Activated CD4-positive, CD25-positive, alpha-beta regulatory T cell treated with anti-CD3 and anti-CD28 coated beads, Interleukin-2, amount 50 U/mL, for 72 hours (primary cell): ENCODE data around the gene SMURF2.

Source experiments
- DNase-seq: peaks from one replicate; pipeline ENCODE4 v3.0.0; 2021

The SMURF2 gene

GRCh38 chr17:64533784-64534183 is 128.3 kb downstream of the SMURF2 start:
- DNase-seq: no peak

GRCh38 chr17:64532409-64532808 is 129.7 kb downstream of the SMURF2 start:
- no peak for DNase-seq

DNA sequence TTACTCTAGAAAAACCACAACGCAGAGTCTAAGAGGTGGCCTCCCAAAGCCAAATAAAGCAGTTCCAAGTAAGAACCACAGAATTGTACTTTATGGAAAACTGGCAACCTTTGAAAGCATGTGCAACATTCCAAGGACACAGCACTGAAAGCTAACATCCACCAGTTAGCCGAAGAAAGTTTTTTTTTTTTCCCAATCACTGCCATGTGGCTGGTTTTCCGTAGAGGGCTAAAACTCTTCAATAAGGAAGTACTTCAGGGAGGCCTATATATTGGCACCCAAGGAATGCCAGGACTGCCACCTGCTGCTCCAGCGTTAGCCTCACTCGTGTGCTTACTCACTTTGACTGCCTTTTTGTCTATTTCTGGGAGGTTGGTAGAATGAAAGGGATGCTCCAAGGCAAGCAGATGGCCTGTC is 130.1 kb downstream of the SMURF2 start:
- no peak for DNase-seq

GRCh38 chr17:64529221-64529620 is 132.9 kb downstream of the SMURF2 start:
- DNase-seq: no peak

GRCh38 chr17:64527914-64528313 is 134.2 kb downstream of the SMURF2 start:
- DNase-seq: no peak

- DNase-seq: no peak
These were observed 141.7 kb downstream of the SMURF2 start for GRCh38 chr17:64520359-64520758.

GRCh38 chr17:64519601-64520000 is 142.5 kb downstream of the SMURF2 start:
- DNase-seq: no peak

GRCh38 chr17:64515829-64516228 is 146.3 kb downstream of the SMURF2 start:
- DNase-seq: no peak

- DNase-seq: no peak
These were observed 146.7 kb downstream of the SMURF2 start for GRCh38 chr17:64515419-64515818.

- DNase-seq: no peak
These were observed 152.9 kb downstream of the SMURF2 start for GRCh38 chr17:64509179-64509578.

DNA sequence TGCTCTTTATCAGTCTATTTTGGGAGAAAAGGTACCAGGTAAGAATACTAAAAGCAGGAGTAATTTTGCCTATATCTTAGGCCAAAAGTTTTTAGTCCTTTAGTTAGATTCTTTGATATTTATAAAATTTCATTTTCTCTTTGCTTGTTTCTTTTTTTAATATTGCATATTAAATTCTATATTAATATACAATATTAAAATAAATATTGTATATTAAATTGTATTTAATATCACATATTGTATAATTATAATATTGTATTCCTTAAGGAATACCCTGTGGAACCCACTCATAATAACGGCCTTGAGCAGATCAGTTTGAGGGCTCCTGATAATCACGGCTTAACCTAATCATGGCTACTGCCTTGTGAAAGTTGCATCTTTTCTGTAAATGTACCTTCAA is 153.4 kb downstream of the SMURF2 start:
- DNase-seq: no peak

DNA sequence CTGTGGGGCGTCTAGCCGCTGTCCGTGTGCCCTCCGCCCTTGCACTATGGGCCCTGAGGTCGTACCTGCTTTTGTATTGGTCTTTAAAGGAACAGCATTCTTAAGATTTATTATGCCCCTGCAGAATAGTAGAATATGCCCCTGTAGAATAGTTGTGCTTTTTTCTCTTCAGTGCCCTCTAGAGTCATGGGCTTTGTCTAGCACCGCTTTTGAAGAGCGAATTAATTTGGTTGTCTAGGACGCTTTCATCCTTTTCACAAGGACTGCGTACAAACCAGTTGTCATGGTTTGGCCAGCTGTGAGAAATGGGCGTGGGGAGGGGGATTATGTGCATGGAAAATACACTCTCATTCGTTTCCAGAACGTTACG is 154.7 kb downstream of the SMURF2 start:
- DNase-seq: no peak

DNA sequence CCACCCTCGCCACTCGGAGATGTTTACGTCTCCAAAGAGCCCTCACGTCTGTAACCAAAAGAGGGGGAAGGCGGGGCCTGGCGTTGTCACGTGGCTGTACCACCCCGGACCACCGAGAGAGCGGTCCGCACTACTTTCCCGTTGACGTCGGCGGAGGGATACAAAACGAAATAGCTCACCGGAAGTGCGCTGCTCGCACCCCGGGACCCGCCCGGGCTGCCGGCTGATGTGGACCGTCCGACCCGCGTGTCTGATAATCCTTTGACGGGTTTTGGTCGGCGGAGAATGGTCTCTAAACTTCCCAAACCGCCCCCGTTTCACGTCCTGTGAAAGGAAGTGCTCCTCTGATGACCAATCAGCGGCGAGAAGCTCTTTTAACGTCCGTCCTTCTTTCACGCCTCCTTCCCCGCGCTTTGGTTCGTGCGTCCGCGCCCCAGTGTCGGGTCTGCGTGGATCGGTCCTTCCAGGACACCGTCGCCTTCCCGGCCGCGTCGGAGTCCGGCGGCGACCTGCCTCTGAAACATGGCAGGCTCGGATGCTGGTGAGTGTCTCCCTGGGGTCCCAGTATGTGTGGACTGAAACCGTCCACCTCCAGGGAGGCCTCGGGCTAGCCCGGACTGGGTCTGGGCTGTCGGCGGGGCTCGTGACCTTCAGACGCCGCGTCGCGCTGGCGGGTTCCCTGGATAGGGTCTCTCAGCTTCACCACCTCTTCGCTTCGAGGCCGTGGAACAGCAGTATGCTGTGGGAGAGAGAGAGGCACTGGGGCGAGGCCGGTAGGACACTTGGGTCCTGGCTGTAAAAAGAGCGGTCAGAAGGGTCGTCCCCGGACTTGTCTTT is 155.3 kb downstream of the SMURF2 start, which contains the start of gene CEP95:
CEP95 (plus strand) TSS at position 402 of the 837 bp plus-strand sequence; CDS start at position 523, 121 bp downstream.
- DNase-seq: peak; percentile 94

GRCh38 chr17:64506201-64506575 is 155.9 kb downstream of the SMURF2 start, which contains the start of gene DDX5:
Gene DDX5 (minus strand): TSS chr17:64506289. CDS start chr17:64506119, 170 bp downstream.
- DNase-seq: peak; percentile 96

GRCh38 chr17:64505340-64506200 is 156.5 kb downstream of the SMURF2 start:
- peak; percentile 86 for DNase-seq

DNA sequence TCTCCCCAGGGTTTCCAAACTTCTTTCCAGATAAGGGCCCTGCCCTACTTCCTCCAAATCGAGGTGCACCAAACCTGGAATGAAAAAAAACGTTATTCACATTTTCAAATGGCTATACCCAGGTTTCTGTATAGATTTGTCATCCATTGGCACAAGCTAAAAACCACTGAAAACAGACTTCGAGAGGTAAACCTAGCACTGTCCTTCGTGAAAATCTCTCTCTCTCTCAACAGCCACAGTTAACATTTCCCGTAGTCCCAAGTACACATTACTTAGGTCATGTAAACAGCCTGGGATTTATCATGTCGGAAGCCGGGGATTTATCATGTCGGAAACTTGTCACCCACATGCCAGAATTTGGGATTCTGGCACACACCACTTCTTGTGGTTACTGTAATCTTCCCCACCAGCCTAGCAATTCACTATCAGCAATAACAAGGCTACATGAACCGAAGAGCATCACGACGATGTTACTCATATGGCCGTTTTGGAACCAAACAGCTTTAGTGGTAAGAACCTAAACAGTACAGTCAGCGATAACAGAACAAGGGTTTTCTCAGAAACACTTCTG is 157.3 kb downstream of the SMURF2 start:
- DNase-seq: no peak

DNA sequence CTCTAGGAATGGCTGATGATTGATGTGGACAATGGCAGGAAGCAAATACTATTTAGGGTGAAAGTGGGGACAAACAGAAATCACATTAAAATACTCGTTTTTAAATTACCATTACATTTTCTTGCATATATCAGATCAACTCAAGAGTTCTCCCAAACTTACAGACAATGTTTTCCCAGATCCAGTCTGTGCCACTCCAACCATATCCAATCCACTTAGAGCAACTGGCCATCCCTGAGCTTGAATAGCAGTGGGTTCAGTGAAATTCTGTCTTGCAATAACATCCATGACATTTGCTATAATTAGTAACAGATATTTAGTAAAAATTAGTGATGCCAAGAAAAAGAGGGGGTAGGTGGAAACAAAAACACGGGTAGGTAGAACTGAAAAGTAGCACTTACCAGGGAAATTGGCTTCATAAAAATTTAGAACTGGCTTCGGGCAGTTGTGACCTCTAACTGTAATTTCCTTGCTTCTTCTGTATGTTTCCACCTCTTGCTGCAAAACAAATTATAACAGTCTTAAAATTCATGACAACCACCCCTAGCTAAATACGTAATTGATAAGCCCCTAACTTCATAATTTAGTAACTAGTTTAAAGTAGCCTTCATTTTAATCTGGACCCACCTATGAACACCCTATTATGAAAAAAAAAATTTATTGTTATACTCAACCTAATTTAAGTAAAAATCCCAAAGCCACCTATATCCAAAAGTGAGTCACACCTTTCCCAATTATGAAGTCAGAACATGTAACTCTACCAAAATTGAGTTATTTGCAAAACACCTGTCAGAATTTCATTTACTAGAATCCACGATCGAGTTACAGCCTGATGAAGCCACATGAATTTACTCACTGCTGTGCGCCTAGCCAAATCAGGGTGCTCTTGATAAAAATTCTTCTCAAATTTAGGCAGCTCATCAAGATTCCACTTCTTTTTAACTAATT is 158.0 kb downstream of the SMURF2 start:
- no peak for DNase-seq

DNA sequence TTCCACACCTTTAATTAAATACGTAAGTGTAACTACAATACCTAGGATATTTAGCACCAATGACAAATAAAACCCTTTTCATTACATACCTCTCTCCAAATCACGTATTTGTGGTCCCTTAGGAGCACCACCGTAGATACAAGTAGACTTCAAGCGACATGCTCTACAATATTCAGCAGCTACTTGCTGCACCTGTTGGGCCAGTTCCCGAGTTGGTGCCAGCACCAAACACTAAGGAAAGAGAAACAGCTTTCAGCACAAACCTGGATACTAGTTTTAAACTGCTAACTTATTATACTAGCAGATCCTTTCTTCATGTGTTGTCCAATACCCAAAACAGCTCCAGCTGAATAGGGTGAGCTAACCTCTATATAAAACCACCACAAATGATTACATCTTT is 158.8 kb downstream of the SMURF2 start:
- no peak for DNase-seq

GRCh38 chr17:64502809-64503208 is 159.3 kb downstream of the SMURF2 start:
- no peak for DNase-seq

GRCh38 chr17:64502021-64502420 is 160.1 kb downstream of the SMURF2 start:
- no peak for DNase-seq

DNA sequence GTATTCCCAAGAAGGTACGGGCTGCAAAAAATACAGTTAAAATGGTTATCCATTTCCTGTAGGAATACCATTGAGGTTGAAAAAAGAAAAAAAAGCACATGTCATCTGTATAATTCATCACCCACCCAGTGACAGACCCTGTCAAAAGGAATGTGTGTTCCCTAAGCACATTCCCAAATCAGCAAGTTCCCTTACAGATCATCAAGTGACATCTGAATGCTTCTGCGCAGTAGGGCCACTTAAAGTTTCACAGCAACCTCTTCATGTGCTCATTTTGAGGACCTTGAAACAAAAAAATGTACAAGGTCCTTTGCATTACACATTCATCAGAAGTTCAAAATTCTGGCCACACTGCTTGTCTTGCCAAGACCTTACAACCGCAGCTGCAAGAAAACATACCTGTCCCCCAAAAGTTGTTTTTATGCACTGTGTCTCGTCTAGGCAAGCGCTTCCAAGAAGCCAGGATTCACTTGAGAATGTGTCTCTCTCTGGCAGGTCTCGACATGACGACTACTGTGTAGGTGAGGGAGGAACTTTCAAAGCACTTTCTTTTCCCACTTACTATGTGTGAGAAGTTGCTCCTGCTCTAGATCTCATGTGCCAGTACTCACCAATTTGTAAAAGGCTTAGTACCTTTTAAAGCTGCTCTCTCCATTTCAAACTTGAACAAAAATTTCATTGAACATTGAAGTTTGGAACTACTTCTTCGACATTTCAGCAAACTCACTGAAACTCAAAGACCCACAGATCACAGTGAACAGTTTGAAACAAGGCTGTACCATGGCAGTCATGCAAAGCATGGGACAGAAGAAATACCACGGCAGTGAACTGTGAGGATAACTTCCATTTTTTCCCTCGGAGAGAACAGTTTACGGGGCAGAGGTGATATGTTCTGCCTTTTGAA is 161.0 kb downstream of the SMURF2 start:
- no peak for DNase-seq
